ENCODE data around the gene RHBG. TPM values are rescaled to one million over a fixed set of nuclear protein-coding genes. Genes with fewer than 3 reads are reported as not detected.

The RHBG gene
- total and polyA plus RNA-seq, 8 donors = 0.16 to 3.5 (median 0.58) TPM

- no peaks in the 10 kb centered on the region for H3K9me3 ChIP-seq
- H3K36me3 ChIP-seq = no peaks in the 10 kb centered on the region
- no peaks in the 10 kb centered on the region for H3K4me1 ChIP-seq
- intact Hi-C loops (cut with DNase I) = loop anchor here in 2 of 3 donors (5.0 to 10.0 kb wide), 2 partner anchors 65 to 248 kb away; no protein-coding TSS in a partner anchor
- DNase-seq (no peak), ATAC-seq (no peak), FAIRE-seq (no peak)
- no peak overlapping the region for H3K27ac ChIP-seq
- TF ChIP-seq, protein P1, sequence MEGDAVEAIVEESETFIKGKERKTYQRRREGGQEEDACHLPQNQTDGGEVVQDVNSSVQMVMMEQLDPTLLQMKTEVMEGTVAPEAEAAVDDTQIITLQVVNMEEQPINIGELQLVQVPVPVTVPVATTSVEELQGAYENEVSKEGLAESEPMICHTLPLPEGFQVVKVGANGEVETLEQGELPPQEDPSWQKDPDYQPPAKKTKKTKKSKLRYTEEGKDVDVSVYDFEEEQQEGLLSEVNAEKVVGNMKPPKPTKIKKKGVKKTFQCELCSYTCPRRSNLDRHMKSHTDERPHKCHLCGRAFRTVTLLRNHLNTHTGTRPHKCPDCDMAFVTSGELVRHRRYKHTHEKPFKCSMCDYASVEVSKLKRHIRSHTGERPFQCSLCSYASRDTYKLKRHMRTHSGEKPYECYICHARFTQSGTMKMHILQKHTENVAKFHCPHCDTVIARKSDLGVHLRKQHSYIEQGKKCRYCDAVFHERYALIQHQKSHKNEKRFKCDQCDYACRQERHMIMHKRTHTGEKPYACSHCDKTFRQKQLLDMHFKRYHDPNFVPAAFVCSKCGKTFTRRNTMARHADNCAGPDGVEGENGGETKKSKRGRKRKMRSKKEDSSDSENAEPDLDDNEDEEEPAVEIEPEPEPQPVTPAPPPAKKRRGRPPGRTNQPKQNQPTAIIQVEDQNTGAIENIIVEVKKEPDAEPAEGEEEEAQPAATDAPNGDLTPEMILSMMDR (IDR thresholded peaks at IDR 0.05) = no peak
- no peaks in the 10 kb centered on the region for H3K27me3 ChIP-seq
- H3K4me3 ChIP-seq = no peak overlapping the region
- WGBS, 2 donors = 71 to 78% methylated on average over 3 of the region's 3 CpGs
Observed at GRCh38 chr1:156379420-156380165, 10.6 kb downstream of the RHBG start.

DNA sequence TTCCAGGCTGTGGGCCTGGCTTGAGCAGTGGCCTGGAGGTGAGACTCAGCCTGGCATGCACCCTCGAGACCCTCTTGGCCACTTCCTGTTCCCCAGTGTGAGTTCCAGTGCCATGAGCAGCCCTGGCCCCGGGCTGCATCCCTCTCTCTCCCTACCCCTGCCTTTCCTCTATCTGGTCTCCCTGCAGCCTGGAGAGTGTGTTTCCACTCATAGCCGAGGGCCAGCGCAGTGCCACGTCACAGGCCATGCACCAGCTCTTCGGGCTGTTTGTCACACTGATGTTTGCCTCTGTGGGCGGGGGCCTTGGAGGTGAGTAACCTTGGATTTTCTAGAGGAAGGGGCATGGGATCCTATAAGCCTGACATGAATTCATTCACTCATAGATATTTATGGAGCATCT lies 13.6 kb downstream of the RHBG start:
- ATAC-seq = no peak
- 56 to 60% methylated on average over 7 of the region's 7 CpGs for WGBS, 2 donors
- no peaks in the 10 kb centered on the region for H3K9me3 ChIP-seq
- no peaks in the 10 kb centered on the region for H3K4me1 ChIP-seq
- H3K36me3 ChIP-seq = no peaks in the 10 kb centered on the region
- intact Hi-C loops (cut with DNase I) = loop anchor here in 1 of 3 donors (10.0 kb wide), 1 partner anchor 62 kb away; no protein-coding TSS in a partner anchor
- TF ChIP-seq, protein P1 (IDR thresholded peaks at IDR 0.05) = no peak
- H3K27ac ChIP-seq = no peak overlapping the region
- no peaks in the 10 kb centered on the region for H3K27me3 ChIP-seq
- FAIRE-seq = no peak
- no peak overlapping the region for H3K4me3 ChIP-seq
- no peak for DNase-seq

DNA sequence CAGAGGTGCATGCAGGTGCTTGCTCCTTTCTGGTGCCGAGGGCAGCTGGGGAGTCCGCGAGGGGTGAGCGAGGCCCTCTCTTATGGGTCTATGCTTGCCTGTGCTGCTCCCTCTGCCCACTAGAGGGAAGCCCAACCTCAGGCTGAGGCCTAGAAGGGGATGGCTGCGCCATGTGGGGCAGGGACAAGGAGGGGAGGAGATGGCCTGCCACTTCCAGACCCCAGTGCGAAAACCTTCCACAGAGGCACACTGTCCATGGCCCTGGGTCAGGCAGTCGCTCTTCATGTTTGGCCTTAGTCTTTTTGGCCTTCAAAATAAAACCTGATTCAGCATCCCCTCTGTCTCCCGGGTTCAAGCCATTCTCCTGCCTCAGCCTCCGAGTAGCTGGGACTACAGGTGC lies 14.0 kb downstream of the RHBG start:
- DNase-seq (peak in 5 of 6 donors; percentile 41 to 76 (median 60)), FAIRE-seq (no peak), ATAC-seq (peak; percentile 85 to 94 (median 92))
- Histone ChIP-seq H3K4me3 (no peak overlapping the region), H3K36me3 (no peaks in the 10 kb centered on the region), H3K27ac (no peak overlapping the region), H3K9me3 (no peaks in the 10 kb centered on the region), H3K4me1 (no peaks in the 10 kb centered on the region), H3K27me3 (no peaks in the 10 kb centered on the region)
- WGBS, 2 donors = 45 to 61% methylated on average over 9 of the region's 9 CpGs
- TF ChIP-seq, protein P1 (IDR thresholded peaks at IDR 0.05) = peak; percentile 59 to 78 (median 66)
- intact Hi-C loops (cut with DNase I) = loop anchor here in 1 of 3 donors (10.0 kb wide), 1 partner anchor 62 kb away; no protein-coding TSS in a partner anchor

DNA sequence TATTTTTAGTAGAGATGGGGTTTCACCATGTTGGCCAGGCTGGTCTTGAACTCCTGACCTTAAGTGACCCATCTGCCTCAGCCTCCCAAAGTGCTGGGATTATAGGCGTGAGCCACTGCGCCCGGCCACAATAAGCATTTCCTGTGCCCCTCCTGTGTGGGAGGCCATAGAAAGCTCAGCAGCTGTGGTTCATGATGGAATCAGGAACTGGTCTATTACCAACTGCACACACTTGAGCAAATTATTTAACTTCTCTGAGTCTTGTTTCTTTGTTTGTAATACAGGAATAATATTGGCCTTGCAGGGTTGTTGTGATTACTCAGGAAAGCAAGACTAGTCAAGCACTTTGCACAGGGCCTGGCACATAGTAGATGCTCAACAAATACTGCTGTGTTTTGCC lies 15.0 kb downstream of the RHBG start:
- no peaks in the 10 kb centered on the region for H3K36me3 ChIP-seq
- no peak overlapping the region for H3K27ac ChIP-seq
- 75 to 77% methylated on average over 3 of the region's 3 CpGs for WGBS, 2 donors
- H3K4me3 ChIP-seq = no peak overlapping the region
- FAIRE-seq = no peak
- H3K4me1 ChIP-seq = no peaks in the 10 kb centered on the region
- no peak for ATAC-seq
- no peaks in the 10 kb centered on the region for H3K9me3 ChIP-seq
- intact Hi-C loops (cut with DNase I) = loop anchor here in 1 of 3 donors (10.0 kb wide), 1 partner anchor 61 kb away; no protein-coding TSS in a partner anchor
- TF ChIP-seq, protein P1 (IDR thresholded peaks at IDR 0.05) = no peak
- H3K27me3 ChIP-seq = no peaks in the 10 kb centered on the region
- no peak for DNase-seq

GRCh38 chr1:156384658-156385057 lies 15.6 kb downstream of the RHBG start:
- no peak for FAIRE-seq
- H3K4me3 ChIP-seq = no peak overlapping the region
- no peaks in the 10 kb centered on the region for H3K36me3 ChIP-seq
- no peaks in the 10 kb centered on the region for H3K9me3 ChIP-seq
- ATAC-seq = no peak
- intact Hi-C loops (cut with DNase I) = loop anchor here in 2 of 3 donors (5.0 to 10.0 kb wide), 2 partner anchors 60 to 63 kb away; no protein-coding TSS in a partner anchor
- no peaks in the 10 kb centered on the region for H3K27me3 ChIP-seq
- 88% methylated on average over 5 of the region's 5 CpGs for WGBS, 2 donors
- TF ChIP-seq, protein P1 (IDR thresholded peaks at IDR 0.05) = no peak
- no peak overlapping the region for H3K27ac ChIP-seq
- no peaks in the 10 kb centered on the region for H3K4me1 ChIP-seq
- no peak for DNase-seq

All from pancreas (tissue), 10 donors.